Activated naive CD4-positive, alpha-beta T cell treated with anti-CD3 and anti-CD28 coated beads, Interleukin-2, amount 50 U/mL, for 72 hours (primary cell): ENCODE measurements around the gene S100A7A. TPM values are rescaled to one million over a fixed set of nuclear protein-coding genes. Genes with fewer than 3 reads are reported as not detected.

Experiments used
- ATAC-seq, 2 donors: fragments of 150-1000 bp; cut with Tn5 transposase; 2 replicates each; pipeline ENCODE4 v1.10.0; 2021; ENCODE audit warnings: mild to moderate bottlenecking in 2 of 2, moderate library complexity in 2 of 2
- DNase-seq, 2 donors: peaks; one replicate each; pipeline ENCODE4 v3.0.0; 2021 to 2022; ENCODE audit warnings: low spot score in 2 of 2
- H3K27ac Mint-ChIP-seq, 2 donors: one replicate each; pipeline ENCODE4 v1.8.0; 2022; ENCODE audit warnings: mild to moderate bottlenecking in 2 of 2, mixed read lengths in 2 of 2
- H3K36me3 Mint-ChIP-seq, 2 donors: one replicate each; pipeline ENCODE4 v1.8.0; 2022; ENCODE audit warnings: mixed read lengths in 2 of 2
- H3K9me3 Mint-ChIP-seq, 2 donors: one replicate each; pipeline ENCODE4 v1.8.0; 2022; ENCODE audit warnings: mixed read lengths in 2 of 2
- total RNA-seq, 2 donors: library from RNA; stranded (reverse); gene quantifications; one replicate each; pipeline ENCODE4 v1.2.3, GENCODE V29; 2022

S100A7A gene
- total RNA-seq, 2 donors from 2014 or later = not detected

DNA sequence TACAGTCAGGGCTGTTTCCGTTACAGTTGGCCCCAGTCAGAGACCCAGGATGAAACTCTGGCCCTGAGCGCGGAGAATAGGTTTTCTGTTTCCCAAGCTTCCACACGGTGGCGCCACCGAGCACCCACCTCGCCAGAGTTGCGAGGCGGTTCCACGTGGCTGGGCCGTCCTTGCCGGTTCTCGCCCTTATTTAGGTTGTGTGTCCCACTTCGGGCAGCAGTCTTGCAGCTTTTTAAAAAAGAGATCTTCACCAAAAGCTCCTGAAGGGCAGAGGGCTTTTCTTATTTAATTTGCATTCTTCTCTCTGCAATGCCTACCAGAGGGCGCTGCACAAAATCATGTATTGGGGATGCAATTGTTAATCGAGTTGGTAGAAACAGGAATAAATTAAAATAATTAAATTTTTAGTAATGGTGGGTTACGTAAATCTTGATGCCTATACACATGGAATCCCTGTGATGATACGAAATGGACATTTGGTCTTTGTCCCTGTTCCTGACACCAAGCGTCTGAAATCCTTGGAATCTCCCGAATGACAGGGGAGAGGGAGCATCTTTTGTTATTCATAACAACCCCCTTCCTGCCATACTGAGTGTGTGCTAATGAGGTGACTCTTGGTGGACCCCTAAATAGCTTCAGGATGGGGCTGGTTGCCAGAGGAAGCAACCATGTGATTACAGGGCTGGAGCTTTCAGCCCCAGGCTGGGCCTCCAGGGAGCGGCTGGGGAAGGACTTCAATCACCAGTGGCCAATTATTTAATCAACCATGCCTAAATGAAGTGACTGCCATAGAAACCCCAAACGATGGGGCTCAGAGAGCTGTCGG lies 49.7 kb downstream of the S100A7A start:
- Mint-ChIP-seq H3K27ac (no peak overlapping the region), H3K36me3 (peaks cover 0 to 5% of the 10 kb centered on the region in 2 donors), H3K9me3 (peaks cover 0 to 6% of the 10 kb centered on the region in 2 donors)
- DNase-seq (peak; percentile 64 to 77), ATAC-seq (peak; percentile 71 to 79)

DNA sequence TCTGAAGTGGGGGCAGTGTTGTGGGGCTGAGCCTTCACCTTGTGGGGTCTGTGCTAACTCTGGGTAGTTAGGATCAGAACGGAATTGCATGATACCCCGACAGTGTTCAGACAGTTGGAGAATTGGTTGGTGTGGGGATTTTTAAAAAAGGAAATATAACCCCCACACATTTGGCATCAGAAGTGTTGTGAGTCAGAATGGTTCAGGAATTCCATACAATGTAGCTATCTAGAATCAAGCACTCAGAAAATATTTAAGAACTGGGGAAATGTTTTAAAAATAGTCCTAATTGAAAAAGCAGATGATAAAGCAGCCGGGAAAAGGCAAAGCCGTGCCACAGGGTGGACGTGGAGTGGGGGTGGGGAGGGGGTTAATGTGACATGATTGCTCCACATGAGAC lies 50.6 kb downstream of the S100A7A start:
- no peak overlapping the region for H3K27ac Mint-ChIP-seq
- no peak for DNase-seq
- no peak for ATAC-seq
- peaks cover 0 to 10% of the 10 kb centered on the region in 2 donors for H3K9me3 Mint-ChIP-seq
- peaks cover 0 to 8% of the 10 kb centered on the region in 2 donors for H3K36me3 Mint-ChIP-seq

- DNase-seq (no peak), ATAC-seq (peak in 1 of 2 donors; percentile 48)
- Mint-ChIP-seq H3K9me3 (peaks cover 11 to 21% of the 10 kb centered on the region in 2 donors), H3K27ac (no peak overlapping the region), H3K36me3 (peaks cover 10 to 20% of the 10 kb centered on the region in 2 donors)
Observed at GRCh38 chr1:153470707-153471106, 54.4 kb downstream of the S100A7A start.

Other genes with a start within 250 kb of the S100A7A start
- not detected for gene LELP1, start 213.1 kb upstream of the S100A7A start, total RNA-seq
- gene PRR9, start 198.9 kb upstream of the S100A7A start, total RNA-seq = not detected
- not detected for gene LORICRIN, start 156.8 kb upstream of the S100A7A start, total RNA-seq
- gene PGLYRP3, start 103.6 kb upstream of the S100A7A start, total RNA-seq = not detected
- not detected for gene PGLYRP4, start 67.7 kb upstream of the S100A7A start, total RNA-seq
- gene S100A9, start 58.7 kb upstream of the S100A7A start, total RNA-seq = 1 to 10 TPM in 1 of 2 donors, under 1 TPM in 1; 0.73 to 1.4 TPM
- gene S100A12, start 40.9 kb upstream of the S100A7A start, total RNA-seq = not detected
- gene S100A8, start 25.4 kb upstream of the S100A7A start, total RNA-seq = not detected
- gene S100A7, start 44.1 kb downstream of the S100A7A start, total RNA-seq = not detected
- gene S100A6, start 119.5 kb downstream of the S100A7A start, total RNA-seq = 100 to 1,000 TPM; 260 to 445 TPM
- gene S100A5, start 124.4 kb downstream of the S100A7A start, total RNA-seq = 1 to 10 TPM; 2.0 to 3.9 TPM
- 100 to 1,000 TPM; 186 to 368 TPM for gene S100A4, start 129.3 kb downstream of the S100A7A start, total RNA-seq
- not detected for gene S100A3, start 132.7 kb downstream of the S100A7A start, total RNA-seq
- gene S100A2, start 149.3 kb downstream of the S100A7A start, total RNA-seq = 1 to 10 TPM; 1.0 to 7.8 TPM
- gene S100A16, start 196.6 kb downstream of the S100A7A start, total RNA-seq = not detected
- not detected for gene S100A14, start 199.8 kb downstream of the S100A7A start, total RNA-seq
- gene S100A13, start 211.0 kb downstream of the S100A7A start, total RNA-seq = 1 to 10 TPM; 4.2 to 6.0 TPM
- gene S100A1, start 211.9 kb downstream of the S100A7A start, total RNA-seq = not detected
- 10 to 100 TPM; 83.3 to 91.3 TPM for gene CHTOP, start 217.5 kb downstream of the S100A7A start, total RNA-seq
- gene SNAPIN, start 242.2 kb downstream of the S100A7A start, total RNA-seq = 10 to 100 TPM; 16.1 to 35.4 TPM